ENCODE measurements around the gene C14orf119.

DNA sequence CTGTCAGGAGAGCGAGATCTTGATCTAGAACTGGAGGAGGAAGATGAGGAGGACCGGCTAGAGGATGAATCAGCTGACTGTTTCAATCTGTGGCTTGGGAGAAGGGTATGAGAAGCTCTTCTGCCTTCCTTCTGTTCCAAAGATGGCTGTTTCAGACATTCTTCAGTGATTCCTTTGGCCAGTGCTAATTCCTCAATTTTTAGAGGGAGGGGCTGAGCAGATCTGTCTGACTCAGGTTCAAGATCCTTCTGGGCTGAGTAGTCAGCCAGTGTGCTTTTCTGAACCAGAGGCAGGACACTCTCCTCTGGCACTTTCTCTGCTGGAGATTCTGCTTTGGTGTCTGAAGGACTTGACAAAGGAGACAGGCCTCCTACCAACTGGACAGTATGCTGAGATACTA lies 15.6 kb upstream of the C14orf119 start:
- TF ChIP-seq EZH2 (IDR thresholded peaks at IDR 0.05) = no peak
- no peak for TF ChIP-seq POLR2AphosphoS5 (IDR thresholded peaks at IDR 0.05; ENCODE audit: borderline replicate concordance, low read depth, low read length)

Measured in SK-N-MC (cell line).